GM21717 (cell line): Measurements from ENCODE around the gene NR5A2.

Source experiments
- ATAC-seq: cut with Tn5 transposase; IDR thresholded peaks from one replicate; pipeline ENCODE4 v1.9.1; 2021; ENCODE audit warnings: mild to moderate bottlenecking, moderate library complexity; ENCODE audit not compliant: unreplicated experiment

The NR5A2 gene

GRCh38 chr1:200027264-200027823, at the start of gene NR5A2:
NR5A2 (plus strand) TSS chr1:200027710; CDS start chr1:200027848, 138 bp downstream.
- no peak for ATAC-seq

- no peak for ATAC-seq
Measured at GRCh38 chr1:199978408-199978940, 49.0 kb upstream of the NR5A2 start.

GRCh38 chr1:199979071-199979470, 48.4 kb upstream of the NR5A2 start:
- ATAC-seq, result no peak

DNA sequence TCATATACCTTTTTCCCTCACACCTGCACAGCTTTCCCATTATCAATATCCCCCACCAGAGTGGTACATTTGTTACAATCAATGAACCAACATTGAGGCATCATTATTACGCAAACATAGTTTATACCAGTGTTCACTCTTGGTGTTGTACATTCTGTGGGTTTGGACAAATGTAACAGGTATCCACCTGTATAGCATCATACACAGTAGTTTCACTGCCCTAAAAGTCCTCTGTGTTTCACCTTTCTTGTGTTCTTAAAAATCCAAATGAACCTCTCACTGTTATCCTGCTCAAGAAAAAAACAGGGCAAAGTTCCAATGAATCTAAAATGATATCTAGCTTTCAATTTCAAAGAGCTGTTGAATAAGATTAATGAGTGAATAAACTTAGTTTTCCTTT, 45.9 kb upstream of the NR5A2 start:
- ATAC-seq, result no peak

DNA sequence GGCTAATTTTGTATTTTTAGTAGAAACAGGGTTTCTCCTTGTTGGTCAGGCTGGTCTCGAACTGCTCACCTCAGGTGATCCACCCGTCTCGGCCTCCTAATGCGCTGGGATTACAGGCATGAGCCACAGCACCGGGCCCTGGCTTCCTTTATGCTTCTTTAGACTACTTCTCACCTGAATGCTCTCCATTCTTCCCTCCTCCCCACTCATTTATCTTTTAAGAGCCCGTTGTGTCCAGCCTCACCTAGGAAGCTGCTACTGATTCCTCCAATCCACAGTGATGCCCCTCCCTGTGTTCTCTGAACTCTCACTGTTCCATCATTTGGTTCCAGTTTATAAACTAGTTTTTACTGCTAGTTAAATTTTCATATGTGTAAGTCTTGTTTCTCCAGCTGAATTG, 44.9 kb upstream of the NR5A2 start:
- no peak for ATAC-seq

GRCh38 chr1:199983531-199983930, 44.0 kb upstream of the NR5A2 start:
- ATAC-seq, result no peak

DNA sequence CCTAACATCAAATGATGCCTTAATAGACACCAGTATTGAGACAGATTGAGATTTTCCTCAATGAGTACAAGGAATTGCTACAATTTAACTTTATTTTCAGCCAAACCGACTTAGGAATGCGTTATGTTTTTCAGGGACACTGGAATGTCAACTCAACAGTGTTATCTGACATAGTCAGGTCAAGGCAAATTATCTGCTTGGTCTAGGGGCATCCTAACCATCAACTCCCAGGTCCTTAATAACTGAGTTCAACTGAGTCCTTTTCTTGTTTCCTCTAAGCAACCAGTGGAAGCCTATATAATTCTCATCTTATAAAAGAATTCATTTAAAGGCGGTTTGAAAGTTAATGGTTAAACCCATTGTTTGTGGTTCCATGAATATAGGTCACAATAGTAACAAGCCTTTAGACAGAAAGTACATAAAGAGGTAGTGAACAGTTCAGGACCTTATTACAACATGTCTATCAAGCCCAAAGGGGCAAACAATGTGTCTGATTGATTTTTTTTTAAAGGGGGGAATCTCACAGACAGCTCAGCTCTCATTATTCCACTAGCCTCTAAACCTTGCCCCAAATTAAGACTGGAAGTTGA, 32.3 kb upstream of the NR5A2 start:
- ATAC-seq, result no peak

DNA sequence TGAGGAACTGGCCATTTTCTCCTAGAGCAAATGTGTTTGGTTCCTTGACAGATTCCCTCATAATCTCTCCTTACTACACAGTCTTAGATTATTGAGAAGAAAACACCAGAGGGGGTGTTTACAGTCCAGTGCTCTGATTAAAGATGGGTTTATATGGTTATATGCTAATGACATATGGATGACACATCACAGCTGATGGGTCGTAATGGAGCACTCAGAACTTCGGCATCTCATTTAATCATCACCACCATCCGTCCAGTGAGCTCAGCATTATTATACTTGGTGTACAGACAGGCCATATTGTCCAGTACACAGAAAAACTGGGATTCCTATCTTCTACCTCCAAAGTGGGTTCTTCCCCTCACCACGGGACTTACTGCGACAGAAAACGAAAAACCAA, 22.3 kb upstream of the NR5A2 start:
- ATAC-seq, result no peak

DNA sequence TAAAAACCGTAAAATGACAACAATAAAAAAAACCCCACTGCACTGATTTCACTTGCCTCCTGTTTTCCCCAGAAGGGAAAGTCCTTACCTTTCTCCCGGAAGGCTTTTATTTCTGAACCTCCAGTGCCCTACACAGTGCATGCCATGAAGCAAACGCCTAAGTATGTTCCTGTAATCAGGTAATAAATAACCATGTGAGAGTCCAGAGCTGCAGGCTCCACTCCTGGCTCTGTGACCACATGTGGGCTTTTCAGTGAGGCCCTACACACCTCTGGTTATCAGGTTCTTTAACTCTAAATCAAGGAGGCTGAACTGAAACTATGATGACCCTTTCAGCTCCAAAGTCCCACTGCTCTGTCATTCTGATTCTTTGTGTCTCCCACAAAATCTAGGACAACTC, 20.8 kb upstream of the NR5A2 start:
- ATAC-seq, result no peak

DNA sequence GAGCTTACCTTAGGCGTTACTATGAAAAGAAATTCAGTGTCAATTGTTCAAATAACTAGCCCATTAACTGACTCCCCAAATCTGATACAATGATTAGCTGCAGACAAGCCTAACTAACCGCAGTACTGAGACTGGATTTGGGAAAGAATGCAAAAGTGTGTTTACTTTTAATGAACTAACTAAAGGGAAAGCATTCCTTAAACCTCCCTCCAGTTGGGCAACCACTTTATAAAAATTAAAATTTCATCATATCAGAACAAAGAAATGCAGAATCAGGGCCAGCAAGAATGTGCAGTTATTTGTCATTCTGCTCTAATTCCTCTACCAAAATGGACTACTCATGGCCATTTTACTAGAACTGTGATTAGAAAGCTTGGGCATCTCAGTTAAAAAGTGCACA, 11.7 kb upstream of the NR5A2 start:
- no peak for ATAC-seq

DNA sequence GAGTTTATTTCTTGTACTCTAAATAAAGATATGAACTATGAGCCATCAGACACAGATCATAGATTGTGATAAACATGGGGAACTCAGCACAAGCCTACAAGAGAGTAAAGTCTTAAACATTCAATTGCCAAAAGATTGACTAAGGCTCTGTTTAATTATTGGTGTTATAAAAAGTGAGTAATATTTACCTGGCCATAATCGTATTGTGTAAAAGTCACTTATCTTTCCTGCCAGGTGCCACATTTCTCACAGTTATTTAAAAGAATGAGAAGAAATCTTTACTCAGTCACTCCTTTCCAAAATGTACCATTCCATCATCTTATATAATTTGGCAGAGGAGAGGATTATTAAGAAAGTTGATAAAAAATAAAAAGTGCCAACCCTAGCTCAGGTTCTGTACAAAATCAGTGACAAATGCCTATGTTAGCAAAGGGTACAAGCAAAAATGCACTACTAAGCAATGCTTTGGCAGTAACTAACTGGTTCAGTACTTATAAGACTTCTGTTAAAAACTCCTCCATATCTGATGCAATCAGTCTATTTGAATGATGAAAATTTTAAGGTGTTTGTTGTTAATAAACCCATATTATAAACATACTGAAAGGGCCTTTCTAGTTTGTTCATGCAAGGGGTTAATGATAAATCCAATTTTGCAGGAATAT, 5.8 kb upstream of the NR5A2 start:
- ATAC-seq, result no peak

GRCh38 chr1:200022239-200022804, 5.2 kb upstream of the NR5A2 start:
- no peak for ATAC-seq

GRCh38 chr1:200028586-200029034, 1.1 kb downstream of the NR5A2 start:
- no peak for ATAC-seq

DNA sequence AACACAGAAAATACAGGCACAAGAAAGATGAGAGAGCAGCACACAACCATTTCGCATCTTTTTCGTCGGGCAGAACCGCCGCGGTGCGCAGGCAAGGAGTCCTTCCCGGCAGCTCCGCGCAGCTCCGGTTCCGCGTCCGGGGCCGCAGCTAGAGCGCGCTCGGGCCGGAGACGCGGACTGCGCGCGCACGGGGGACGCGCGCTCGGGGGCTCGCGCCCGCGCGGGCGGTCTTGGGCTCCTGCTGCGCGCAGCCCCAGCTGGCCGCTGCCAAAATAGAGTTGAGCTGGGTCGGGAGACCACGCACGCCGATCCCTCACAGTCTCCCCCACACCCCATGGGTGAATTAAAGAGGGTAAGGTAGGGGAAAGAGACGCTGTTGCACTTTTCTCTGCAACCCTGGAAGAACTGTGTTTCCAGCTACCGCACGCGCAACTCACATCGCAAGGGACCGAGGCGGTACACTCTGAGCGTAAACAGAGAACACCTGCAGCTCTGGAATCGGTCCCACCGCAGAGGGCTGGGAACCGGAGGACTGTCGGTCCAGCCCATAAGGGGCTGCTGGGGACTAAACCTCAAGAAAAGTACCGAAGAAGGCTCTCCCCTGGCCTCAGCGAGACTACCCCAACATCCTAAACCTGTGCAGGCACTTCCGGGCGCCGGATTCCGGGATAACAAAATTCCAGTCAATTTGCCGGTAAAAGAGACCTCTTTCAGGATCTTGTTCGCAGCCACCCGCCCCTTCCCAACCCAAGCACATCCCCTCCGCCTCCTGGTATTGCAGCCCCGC, 1.7 kb downstream of the NR5A2 start:
- no peak for ATAC-seq

DNA sequence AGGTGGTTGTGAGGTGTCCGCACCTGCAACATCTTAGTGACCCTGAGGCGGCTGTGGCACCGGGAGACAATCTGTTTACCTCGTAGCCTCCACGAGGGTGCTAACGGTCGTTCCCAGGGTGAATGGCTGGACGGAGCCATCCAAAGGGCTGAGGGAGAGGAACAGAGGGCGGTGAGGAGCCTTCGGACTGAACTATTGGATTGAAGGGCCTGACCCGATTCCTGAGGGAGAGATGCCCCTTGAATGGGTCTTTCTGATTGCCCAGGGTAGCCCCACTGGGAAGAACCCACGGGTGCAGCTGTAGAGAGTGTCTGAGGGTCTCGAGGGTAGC, 2.3 kb downstream of the NR5A2 start:
- ATAC-seq, result no peak

DNA sequence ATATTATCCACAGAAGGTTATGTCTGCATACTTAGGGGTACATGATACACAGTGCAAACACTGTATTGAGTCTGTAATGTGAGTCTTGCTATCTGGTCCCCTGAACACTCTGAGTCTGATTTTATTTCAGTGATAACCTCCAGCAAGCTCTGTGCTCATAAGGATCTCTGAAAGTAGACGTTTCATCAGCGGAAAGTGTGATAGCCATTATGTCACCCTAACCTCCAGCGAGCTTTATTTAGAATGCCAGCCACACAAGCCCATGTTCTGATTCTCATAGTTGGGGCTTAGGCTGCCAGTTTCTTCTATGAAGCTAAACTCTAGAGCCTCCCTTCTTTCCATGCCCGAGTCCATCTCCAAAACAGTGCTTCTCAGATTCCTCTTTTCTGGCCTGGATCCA, 3.3 kb downstream of the NR5A2 start:
- ATAC-seq, result no peak

DNA sequence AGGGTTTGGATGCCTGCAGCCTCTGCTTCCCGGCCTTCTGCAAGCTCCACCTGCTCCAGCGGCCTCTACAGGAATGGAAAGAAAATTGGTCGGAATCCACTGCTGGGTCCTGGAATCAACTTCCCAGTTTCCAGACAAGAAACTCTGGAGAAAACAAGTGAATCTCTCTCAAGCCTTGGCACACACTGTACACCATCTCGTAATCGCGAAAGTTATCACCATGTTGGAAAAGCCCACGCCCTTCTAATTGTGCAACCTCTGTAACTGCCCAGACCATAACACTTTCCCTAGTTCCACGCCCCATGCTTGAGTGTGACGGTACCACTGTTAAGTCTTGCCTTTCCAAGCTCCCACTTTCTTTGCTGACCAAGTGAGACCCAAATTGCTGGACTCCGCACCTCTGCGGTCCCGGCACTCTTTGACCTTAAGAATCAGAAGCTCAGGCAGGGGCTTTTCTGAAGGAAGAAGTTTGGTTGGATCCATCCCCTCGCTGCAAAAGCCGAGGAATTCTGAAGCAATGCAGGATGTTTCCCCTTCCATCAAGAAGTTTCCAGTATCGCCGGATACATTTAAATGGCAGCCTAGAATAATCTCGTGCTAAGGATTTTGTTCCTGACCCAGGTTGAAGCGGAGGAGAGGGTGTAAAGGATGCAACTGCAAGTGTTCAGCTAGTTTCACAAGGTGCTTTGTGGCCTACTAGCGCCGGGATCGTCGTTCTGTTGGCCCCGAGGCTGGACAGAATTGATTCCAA, 6.2 kb downstream of the NR5A2 start:
- ATAC-seq, result no peak

- no peak for ATAC-seq
Measured at GRCh38 chr1:200034262-200034557, 6.7 kb downstream of the NR5A2 start.

- ATAC-seq, result no peak
Measured at GRCh38 chr1:200034761-200035396, 7.4 kb downstream of the NR5A2 start.

DNA sequence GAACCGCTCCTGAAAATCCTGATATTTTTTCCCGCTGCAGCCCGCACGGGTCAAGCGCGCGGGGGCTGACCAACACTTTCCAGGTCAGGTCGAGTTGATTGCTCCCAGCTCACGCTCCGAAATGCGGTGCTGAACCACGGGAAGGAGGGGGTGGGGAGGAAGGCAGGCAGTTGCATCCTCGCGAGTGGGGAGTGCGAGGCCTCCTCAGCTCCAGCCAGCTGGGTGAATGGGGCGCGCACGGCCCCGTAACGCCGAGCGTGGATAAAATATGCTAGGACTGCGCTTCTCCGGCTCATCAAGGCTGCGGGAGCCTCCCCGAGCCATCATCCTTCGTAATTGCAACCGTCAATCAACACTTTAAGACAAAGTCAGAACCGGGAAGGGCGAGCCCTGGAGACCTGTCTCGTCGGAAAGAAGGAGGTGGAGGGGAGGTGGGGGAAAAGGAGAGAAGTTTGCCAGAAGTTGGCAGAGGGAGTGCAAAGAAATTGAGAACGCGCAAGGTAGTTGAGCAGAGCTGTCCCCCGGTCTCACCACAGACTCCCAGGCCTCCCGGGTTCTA, 8.0 kb downstream of the NR5A2 start:
- ATAC-seq, result no peak
